ENCODE data around the gene ADCY2.
A peak's percentile ranks its signal among the peaks of the same experiment; 100 is the strongest.

The ADCY2 gene

DNA sequence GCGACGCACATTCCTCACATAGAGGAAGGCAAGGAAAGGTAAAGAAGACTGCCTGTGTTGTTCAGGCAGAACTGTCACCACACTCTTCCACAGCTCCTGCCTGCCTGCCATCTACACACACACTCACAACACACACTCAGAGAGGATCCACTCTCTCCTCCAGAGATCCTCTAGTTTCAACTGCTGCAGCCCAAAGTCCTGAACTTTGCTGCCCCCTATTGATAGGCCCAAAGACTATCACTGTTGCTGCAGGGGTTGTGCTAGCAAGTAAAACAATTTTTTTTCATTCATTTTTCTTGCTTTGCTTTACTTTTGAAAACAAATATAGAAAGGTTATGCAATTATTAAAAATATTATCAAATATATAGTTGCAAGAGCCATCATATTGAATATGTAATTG lies 460.9 kb downstream of the ADCY2 start:
- no peak overlapping the region for H3K4me3 ChIP-seq (ENCODE audit: low read depth, low read length)
- no peak for DNase-seq (ENCODE audit: low read depth)
- TF ChIP-seq, protein P1, sequence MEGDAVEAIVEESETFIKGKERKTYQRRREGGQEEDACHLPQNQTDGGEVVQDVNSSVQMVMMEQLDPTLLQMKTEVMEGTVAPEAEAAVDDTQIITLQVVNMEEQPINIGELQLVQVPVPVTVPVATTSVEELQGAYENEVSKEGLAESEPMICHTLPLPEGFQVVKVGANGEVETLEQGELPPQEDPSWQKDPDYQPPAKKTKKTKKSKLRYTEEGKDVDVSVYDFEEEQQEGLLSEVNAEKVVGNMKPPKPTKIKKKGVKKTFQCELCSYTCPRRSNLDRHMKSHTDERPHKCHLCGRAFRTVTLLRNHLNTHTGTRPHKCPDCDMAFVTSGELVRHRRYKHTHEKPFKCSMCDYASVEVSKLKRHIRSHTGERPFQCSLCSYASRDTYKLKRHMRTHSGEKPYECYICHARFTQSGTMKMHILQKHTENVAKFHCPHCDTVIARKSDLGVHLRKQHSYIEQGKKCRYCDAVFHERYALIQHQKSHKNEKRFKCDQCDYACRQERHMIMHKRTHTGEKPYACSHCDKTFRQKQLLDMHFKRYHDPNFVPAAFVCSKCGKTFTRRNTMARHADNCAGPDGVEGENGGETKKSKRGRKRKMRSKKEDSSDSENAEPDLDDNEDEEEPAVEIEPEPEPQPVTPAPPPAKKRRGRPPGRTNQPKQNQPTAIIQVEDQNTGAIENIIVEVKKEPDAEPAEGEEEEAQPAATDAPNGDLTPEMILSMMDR (IDR thresholded peaks at IDR 0.05; ENCODE audit: control insufficient read depth, extremely low read depth, insufficient read depth), result peak; percentile 85

DNA sequence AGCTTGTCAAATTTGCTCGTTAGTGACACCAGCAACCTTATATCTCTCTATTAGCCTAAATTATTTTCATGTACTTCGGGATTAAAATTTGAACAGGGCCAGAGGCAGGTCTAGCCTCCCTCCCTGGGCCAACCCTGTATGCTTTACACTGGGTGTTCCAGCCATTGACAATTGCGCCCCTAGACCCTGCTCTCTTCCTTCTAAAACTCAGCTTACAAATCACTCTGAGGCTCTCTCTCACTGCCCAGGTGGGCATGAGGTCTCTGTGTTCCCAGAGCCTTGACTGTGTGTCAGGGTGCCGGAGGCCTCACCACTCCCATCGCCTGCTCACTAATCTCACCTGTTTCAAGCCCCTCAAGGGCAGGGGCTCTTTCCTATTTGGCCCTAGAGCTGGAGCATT lies 461.4 kb downstream of the ADCY2 start:
- H3K4me3 ChIP-seq (ENCODE audit: low read depth, low read length), result no peak overlapping the region
- TF ChIP-seq, protein P1 (IDR thresholded peaks at IDR 0.05; ENCODE audit: control insufficient read depth, extremely low read depth, insufficient read depth), result no peak
- DNase-seq (ENCODE audit: low read depth), result no peak

DNA sequence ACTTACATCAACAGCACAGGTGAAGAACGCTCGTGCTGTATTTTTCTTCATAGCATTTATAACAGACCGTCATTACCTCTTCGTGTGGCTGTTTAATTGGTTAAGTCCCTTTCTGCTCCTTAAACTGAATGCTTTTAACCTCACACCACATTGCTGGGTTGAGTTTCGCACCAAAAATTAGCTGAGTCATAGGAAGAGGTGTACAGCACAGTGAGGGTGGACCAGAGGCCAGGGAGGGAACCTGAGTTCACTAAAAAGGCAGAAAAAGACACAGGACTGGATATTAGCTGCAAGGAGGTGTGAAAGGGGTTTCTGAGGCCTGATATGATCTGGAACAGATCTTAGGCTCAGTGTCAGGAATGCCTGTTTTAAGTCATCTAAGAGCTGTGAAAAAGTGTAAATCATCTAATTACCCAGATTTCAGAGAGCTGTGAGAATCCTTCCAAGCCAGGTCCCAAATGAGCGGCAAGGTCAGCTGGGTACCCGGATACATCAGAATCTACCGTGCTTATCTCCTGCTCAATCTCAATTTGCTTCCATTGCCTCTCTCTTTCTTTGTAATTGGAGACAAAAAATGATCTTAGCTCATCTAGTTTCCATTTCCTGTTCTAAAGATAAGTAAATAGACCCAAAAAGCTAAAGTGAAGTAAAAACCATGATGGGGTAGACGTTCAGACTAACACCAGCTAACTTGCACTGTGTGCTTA lies 462.1 kb downstream of the ADCY2 start:
- no peak overlapping the region for H3K4me3 ChIP-seq (ENCODE audit: low read depth, low read length)
- TF ChIP-seq, protein P1 (IDR thresholded peaks at IDR 0.05; ENCODE audit: control insufficient read depth, extremely low read depth, insufficient read depth), result no peak
- DNase-seq (ENCODE audit: low read depth), result no peak

DNA sequence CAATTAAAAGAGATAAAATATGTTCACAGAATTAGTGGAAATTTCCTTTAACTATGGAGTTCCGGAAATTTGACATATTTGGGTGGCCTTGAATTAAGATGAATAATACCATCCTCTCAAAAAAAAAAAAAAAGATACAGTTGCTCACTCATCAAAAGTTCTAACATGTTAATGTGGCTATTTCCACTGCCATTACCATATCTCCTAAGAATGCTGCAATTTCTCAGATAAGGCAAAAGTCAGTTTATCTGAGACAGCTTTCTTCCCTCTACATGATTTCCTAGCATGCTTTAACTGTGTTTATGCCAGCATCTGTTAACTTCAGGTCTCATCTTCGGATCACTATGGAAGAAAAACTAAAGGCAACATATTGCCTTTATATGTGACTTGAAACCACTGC lies 470.3 kb downstream of the ADCY2 start:
- H3K4me3 ChIP-seq (ENCODE audit: low read depth, low read length), result no peak overlapping the region
- no peak for DNase-seq (ENCODE audit: low read depth)
- TF ChIP-seq, protein P1 (IDR thresholded peaks at IDR 0.05; ENCODE audit: control insufficient read depth, extremely low read depth, insufficient read depth), result no peak

DNA sequence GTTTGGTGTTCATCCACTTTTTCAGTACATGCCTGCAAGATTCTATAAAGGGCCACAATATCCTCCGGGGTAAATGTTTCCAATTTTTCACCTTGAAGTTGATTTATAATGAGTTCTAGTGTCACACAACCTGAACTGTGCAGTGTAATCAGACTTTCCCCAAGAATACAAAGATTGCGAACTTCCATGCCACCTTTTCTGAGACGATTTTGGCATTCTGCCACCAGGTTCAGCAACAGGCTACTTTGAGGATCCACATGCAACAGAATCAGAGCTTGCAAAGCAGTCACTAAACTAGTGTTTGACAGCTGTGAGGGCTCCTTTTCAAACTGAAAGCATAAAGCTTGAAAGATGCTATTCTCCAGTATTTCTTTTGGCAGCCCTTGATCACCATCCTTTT lies 471.3 kb downstream of the ADCY2 start:
- no peak for DNase-seq (ENCODE audit: low read depth)
- TF ChIP-seq, protein P1 (IDR thresholded peaks at IDR 0.05; ENCODE audit: control insufficient read depth, extremely low read depth, insufficient read depth), result no peak
- H3K4me3 ChIP-seq (ENCODE audit: low read depth, low read length), result no peak overlapping the region

DNA sequence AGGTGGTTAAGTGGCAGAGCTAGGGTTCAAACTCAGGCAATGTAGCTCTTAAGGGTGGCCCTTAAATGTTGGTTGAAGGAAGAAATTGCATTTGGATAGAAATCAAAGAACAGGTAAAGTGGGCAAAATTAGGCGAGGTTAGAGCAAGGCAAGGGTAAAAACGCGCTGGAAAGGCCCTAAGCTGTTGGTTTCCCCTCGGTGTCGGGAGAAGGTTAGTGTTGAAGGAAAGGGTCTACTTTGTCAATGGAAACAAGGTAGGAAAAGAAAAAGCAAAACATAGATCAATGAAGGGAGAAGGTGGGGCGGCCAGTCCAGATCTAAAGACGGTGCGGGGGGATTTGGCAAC lies 472.5 kb downstream of the ADCY2 start:
- TF ChIP-seq, protein P1 (IDR thresholded peaks at IDR 0.05; ENCODE audit: control insufficient read depth, extremely low read depth, insufficient read depth), result no peak
- H3K4me3 ChIP-seq (ENCODE audit: low read depth, low read length), result peak overlapping the region; percentile 81
- no peak for DNase-seq (ENCODE audit: low read depth)
